ENCODE measurements around the gene ITPR1. TPM values are rescaled to one million over a fixed set of nuclear protein-coding genes. Genes with fewer than 3 reads are reported as not detected.
A peak's percentile ranks its signal among the peaks of the same experiment; 100 is the strongest.

ITPR1 gene
- total and polyA plus RNA-seq, 2 of the 4 experiments (the other 2 are of a cell fraction) = 1.8 to 5.7 TPM

DNA sequence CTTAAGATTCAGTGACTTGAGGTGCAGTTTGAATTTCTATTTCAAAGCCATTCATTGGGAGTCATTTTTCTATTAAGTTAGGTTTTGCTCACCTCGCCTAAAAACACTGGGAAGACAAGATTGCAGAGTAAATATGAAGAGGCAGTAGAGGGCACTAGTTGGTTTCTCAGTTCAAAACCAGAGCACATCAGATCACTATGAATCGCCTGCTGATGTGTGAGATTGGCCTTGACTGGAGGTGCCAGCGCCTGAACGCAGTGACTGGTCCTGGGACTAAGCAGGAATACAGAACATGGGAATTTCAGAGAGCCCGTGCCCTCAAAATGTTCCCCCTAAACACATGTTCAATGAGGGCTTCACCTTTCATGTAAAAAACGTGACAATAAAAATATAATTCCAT, 229.0 kb downstream of the ITPR1 start:
- in situ Hi-C loops (cut with MboI; ENCODE audit: low sequenced_read_pairs) = no loop called here
- peak; percentile 47 for ATAC-seq (ENCODE audit: low read depth)
- CTCF ChIA-PET = interaction anchor here (1.0 to 2.3 kb wide), 4 partner anchors 11 to 331 kb away, joined by 3 to 11 read pairs (median 4); no protein-coding TSS in a partner anchor

More for the DNA sequence above, 229.0 kb downstream of the ITPR1 start:
- WGBS, 2 experiments (ENCODE audit: extremely low coverage in 2 of 2, insufficient read length in 1 of 2) = no CpG with 5 or more reads among the region's 6 CpGs
- Histone ChIP-seq H3K4ac (ENCODE audit: low read depth, low read length) (peak overlapping the region; percentile 80), H4K8ac (ENCODE audit: low read depth in 2 of 2, low read length in 2 of 2) (peak overlapping the region; percentile 38 to 74; a peak in 3 of 4 replicates), H2BK20ac (ENCODE audit: low read depth, low read length) (peak overlapping the region; percentile 92), H3K18ac (ENCODE audit: low read depth, low read length) (peak overlapping the region; percentile 37; the same call in 1 of the 2 replicates), H2BK5ac (ENCODE audit: low read depth, low read length, poor library complexity, severe bottlenecking) (peak overlapping the region; percentile 81), H3K23ac (ENCODE audit: low read depth, low read length) (peak overlapping the region; percentile 57; the same call in 1 of the 2 replicates), H3K56ac (ENCODE audit: extremely low read depth, insufficient read depth, low read length) (peak overlapping the region; percentile 20; the same call in 1 of the 2 replicates), H3K9ac (ENCODE audit: low read depth, low read length) (peak overlapping the region; percentile 18; the same call in 1 of the 2 replicates), H4K5ac (ENCODE audit: low read depth, low read length) (no peak overlapping the region; the same call in 1 of the 2 replicates), H3K9me1 (ENCODE audit: insufficient read depth, low read length) (peaks cover 9% of the 10 kb centered on the region; the same call in 1 of the 2 replicates), H2AK5ac (ENCODE audit: low read depth, low read length) (peak overlapping the region; percentile 65), H3K27ac (ENCODE audit: insufficient read depth, low read length) (peak overlapping the region; percentile 93), H4K20me1 (ENCODE audit: insufficient read depth, low read length) (no peaks in the 10 kb centered on the region), H2BK120ac (ENCODE audit: low read depth, low read length) (peak overlapping the region; percentile 86), H3K4me1 (ENCODE audit: control insufficient read depth, insufficient read depth, low read length) (peaks cover 17% of the 10 kb centered on the region), H2AK9ac (replicated peaks; ENCODE audit: low read depth, low read length, poor library complexity) (no peak overlapping the region), H3K27me3 (ENCODE audit: control insufficient read depth, insufficient read depth, low read length) (no peaks in the 10 kb centered on the region), H3K36me3 (ENCODE audit: control insufficient read depth, insufficient read depth, low read length) (no peaks in the 10 kb centered on the region), H2AFZ (replicated peaks; ENCODE audit: low read length, poor library complexity) (peak overlapping the region; percentile 24), H4K91ac (ENCODE audit: insufficient read depth, low read depth, low read length) (peak overlapping the region; percentile 79), H3K79me1 (ENCODE audit: low read depth in 1 of 2, low read length in 2 of 2) (no peaks in the 10 kb centered on the region), H2BK15ac (ENCODE audit: low read depth, low read length) (peak overlapping the region; percentile 64; the same call in 2 of the 3 replicates), H3K4me3 (ENCODE audit: insufficient read depth, low read depth, low read length) (no peak overlapping the region), H3K14ac (replicated peaks; ENCODE audit: low read depth, low read length) (peak overlapping the region; percentile 67; the same call in 1 of the 2 replicates), H3K9me3 (ENCODE audit: control insufficient read depth, insufficient read depth, low read length) (no peaks in the 10 kb centered on the region), H3K4me2 (ENCODE audit: low read depth, low read length) (no peak overlapping the region)
- dilution Hi-C loops (cut with HindIII; ENCODE audit: low sequenced_read_pairs, unreplicated experiment) = no loop called here
- TF ChIP-seq SMC3 (IDR thresholded peaks at IDR 0.05; ENCODE audit: low read depth, low read length) (peak; percentile 22; the same call in 1 of the 2 replicates), RAD21 (IDR thresholded peaks at IDR 0.05; ENCODE audit: low read length) (peak; percentile 58), MAZ (IDR thresholded peaks at IDR 0.05; ENCODE audit: borderline replicate concordance, low read depth, low read length) (no peak), FOS (IDR thresholded peaks at IDR 0.05; ENCODE audit: low read depth, low read length) (no peak), NFE2L2 (IDR thresholded peaks at IDR 0.05; ENCODE audit: low read depth, low read length) (no peak), CEBPB (IDR thresholded peaks at IDR 0.05; ENCODE audit: low read depth, low read length) (no peak), POLR2A (IDR thresholded peaks at IDR 0.05; ENCODE audit: low read depth, low read length) (no peak), MXI1 (IDR thresholded peaks at IDR 0.05; ENCODE audit: borderline replicate concordance, low read depth, low read length) (no peak)
- TF ChIP-seq, protein P1, sequence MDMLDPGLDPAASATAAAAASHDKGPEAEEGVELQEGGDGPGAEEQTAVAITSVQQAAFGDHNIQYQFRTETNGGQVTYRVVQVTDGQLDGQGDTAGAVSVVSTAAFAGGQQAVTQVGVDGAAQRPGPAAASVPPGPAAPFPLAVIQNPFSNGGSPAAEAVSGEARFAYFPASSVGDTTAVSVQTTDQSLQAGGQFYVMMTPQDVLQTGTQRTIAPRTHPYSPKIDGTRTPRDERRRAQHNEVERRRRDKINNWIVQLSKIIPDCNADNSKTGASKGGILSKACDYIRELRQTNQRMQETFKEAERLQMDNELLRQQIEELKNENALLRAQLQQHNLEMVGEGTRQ (IDR thresholded peaks at IDR 0.05; ENCODE audit: low read depth, low read length) = no peak
- TF ChIP-seq, protein P2, sequence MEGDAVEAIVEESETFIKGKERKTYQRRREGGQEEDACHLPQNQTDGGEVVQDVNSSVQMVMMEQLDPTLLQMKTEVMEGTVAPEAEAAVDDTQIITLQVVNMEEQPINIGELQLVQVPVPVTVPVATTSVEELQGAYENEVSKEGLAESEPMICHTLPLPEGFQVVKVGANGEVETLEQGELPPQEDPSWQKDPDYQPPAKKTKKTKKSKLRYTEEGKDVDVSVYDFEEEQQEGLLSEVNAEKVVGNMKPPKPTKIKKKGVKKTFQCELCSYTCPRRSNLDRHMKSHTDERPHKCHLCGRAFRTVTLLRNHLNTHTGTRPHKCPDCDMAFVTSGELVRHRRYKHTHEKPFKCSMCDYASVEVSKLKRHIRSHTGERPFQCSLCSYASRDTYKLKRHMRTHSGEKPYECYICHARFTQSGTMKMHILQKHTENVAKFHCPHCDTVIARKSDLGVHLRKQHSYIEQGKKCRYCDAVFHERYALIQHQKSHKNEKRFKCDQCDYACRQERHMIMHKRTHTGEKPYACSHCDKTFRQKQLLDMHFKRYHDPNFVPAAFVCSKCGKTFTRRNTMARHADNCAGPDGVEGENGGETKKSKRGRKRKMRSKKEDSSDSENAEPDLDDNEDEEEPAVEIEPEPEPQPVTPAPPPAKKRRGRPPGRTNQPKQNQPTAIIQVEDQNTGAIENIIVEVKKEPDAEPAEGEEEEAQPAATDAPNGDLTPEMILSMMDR (conservative IDR thresholded peaks at IDR 0.05; ENCODE audit: low read depth, low read length) = peak; percentile 53
- POLR2A ChIA-PET (ENCODE audit: unreplicated experiment) = no interaction called here
- intact Hi-C loops (cut with micrococcal nuclease) = loop anchor here (5.0 kb wide), 1 partner anchor 120 kb away; no protein-coding TSS in a partner anchor
- BruUV-seq (replicated peaks) = no TSS peak
- peak; percentile 73 for DNase-seq
